ENCODE results near the gene EML6. TPM values are rescaled to one million over a fixed set of nuclear protein-coding genes. Genes with fewer than 3 reads are reported as not detected.

Gene EML6
- polyA plus RNA-seq, 2 of the 4 experiments (the other 2 are of a cell fraction), result 1.4 to 1.5 TPM

GRCh38 chr2:54947646-54948045 is 224.2 kb downstream of the EML6 start:
- FAIRE-seq (no peak), ATAC-seq (no peak), DNase-seq (ENCODE audit: low read depth in 1 of 2, low spot score in 1 of 2) (no peak)
- no peak overlapping the region for H3K4me3 ChIP-seq
- no peaks in the 10 kb centered on the region for H3K9me3 ChIP-seq
- CTCF ChIA-PET, result interaction anchor here (1.1 kb wide), 1 partner anchor 221 kb away, joined by 5 read pairs; no protein-coding TSS in a partner anchor
- POLR2A ChIA-PET, result no interaction called here
- TF ChIP-seq E2F6 (IDR thresholded peaks at IDR 0.05; ENCODE audit: borderline replicate concordance, low read depth) (no peak), USF2 (IDR thresholded peaks at IDR 0.05) (no peak), CBX2 (IDR thresholded peaks at IDR 0.05; ENCODE audit: borderline replicate concordance, low read depth) (no peak), FOXS1 (CRISPR knock-in tag; IDR thresholded peaks at IDR 0.05) (no peak), CHD2 (IDR thresholded peaks at IDR 0.05; ENCODE audit: low read length, partially characterized antibody) (no peak), ZSCAN20 (CRISPR knock-in tag; IDR thresholded peaks at IDR 0.05) (no peak), CEBPB (IDR thresholded peaks at IDR 0.05) (no peak), RARB (CRISPR knock-in tag; IDR thresholded peaks at IDR 0.05) (no peak), HDAC2 (IDR thresholded peaks at IDR 0.05) (no peak), EHF (CRISPR knock-in tag; IDR thresholded peaks at IDR 0.05) (no peak), PBX3 (IDR thresholded peaks at IDR 0.05) (no peak), ZNF302 (CRISPR knock-in tag; IDR thresholded peaks at IDR 0.05) (no peak), CHD4 (IDR thresholded peaks at IDR 0.05; ENCODE audit: borderline replicate concordance) (no peak), RAD21 (conservative IDR thresholded peaks at IDR 0.05 in 1 of 2, IDR thresholded peaks at IDR 0.05 in 1 of 2) (no peak), GATA3 (IDR thresholded peaks at IDR 0.05; ENCODE audit: borderline replicate concordance) (no peak), MAZ (IDR thresholded peaks at IDR 0.05; ENCODE audit: borderline replicate concordance, low read depth, low read length) (no peak)
- TF ChIP-seq, protein P1, sequence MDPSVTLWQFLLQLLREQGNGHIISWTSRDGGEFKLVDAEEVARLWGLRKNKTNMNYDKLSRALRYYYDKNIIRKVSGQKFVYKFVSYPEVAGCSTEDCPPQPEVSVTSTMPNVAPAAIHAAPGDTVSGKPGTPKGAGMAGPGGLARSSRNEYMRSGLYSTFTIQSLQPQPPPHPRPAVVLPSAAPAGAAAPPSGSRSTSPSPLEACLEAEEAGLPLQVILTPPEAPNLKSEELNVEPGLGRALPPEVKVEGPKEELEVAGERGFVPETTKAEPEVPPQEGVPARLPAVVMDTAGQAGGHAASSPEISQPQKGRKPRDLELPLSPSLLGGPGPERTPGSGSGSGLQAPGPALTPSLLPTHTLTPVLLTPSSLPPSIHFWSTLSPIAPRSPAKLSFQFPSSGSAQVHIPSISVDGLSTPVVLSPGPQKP (IDR thresholded peaks at IDR 0.05; ENCODE audit: low read depth, low read length), result no peak
- TF ChIP-seq, protein P2, sequence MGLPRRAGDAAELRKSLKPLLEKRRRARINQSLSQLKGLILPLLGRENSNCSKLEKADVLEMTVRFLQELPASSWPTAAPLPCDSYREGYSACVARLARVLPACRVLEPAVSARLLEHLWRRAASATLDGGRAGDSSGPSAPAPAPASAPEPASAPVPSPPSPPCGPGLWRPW (IDR thresholded peaks at IDR 0.05), result no peak
- TF ChIP-seq, protein P3, sequence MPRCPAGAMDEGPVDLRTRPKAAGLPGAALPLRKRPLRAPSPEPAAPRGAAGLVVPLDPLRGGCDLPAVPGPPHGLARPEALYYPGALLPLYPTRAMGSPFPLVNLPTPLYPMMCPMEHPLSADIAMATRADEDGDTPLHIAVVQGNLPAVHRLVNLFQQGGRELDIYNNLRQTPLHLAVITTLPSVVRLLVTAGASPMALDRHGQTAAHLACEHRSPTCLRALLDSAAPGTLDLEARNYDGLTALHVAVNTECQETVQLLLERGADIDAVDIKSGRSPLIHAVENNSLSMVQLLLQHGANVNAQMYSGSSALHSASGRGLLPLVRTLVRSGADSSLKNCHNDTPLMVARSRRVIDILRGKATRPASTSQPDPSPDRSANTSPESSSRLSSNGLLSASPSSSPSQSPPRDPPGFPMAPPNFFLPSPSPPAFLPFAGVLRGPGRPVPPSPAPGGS (IDR thresholded peaks at IDR 0.05), result no peak
- no peak overlapping the region for H3K4me2 ChIP-seq
- 92% methylated on average over 9 of the region's 9 CpGs for WGBS (ENCODE audit: missing lambda C conversion rate)
- H3K4me1 ChIP-seq, result peaks cover 4% of the 10 kb centered on the region
- H3K27ac ChIP-seq, result no peak overlapping the region

DNA sequence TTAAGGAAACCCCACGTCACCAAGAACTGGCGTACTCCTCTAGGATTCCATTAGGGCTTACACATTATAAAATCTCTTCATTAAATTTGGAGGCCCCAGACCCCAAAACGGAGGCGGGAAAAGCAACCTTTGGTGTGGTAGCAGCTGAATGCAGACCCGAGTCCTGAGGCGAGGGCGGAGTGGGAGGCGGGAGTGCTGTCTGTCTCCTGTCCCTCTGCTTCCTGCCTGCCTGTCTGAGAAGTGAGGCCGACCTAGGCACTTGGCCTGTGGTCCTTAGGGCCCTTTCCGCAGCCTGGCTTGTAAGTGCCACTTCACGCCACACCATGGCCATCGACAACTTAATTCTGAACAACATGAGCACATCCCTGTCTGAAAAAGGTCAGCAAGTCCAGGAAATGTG is 224.7 kb downstream of the EML6 start:
- Histone ChIP-seq H3K9me3 (no peaks in the 10 kb centered on the region), H3K4me2 (no peak overlapping the region), H3K4me1 (peaks cover 8% of the 10 kb centered on the region), H3K27ac (no peak overlapping the region), H3K4me3 (no peak overlapping the region)
- no peak for DNase-seq (ENCODE audit: low read depth in 1 of 2, low spot score in 1 of 2)
- ChIA-PET CTCF (interaction anchor here (1.1 kb wide), 1 partner anchor 221 kb away, joined by 5 read pairs; no protein-coding TSS in a partner anchor), POLR2A (no interaction called here)
- WGBS (ENCODE audit: missing lambda C conversion rate), result 81% methylated on average over 12 of the region's 12 CpGs
- no peak for ATAC-seq
- no peak for FAIRE-seq
- no peak for TF ChIP-seq FOSB (CRISPR knock-in tag; IDR thresholded peaks at IDR 0.05)
- TF ChIP-seq HOXB13 (CRISPR knock-in tag; IDR thresholded peaks at IDR 0.05; ENCODE audit: low read depth), result no peak
- TF ChIP-seq FOSL2 (IDR thresholded peaks at IDR 0.05), result no peak
- TF ChIP-seq FOSL2 (CRISPR knock-in tag; IDR thresholded peaks at IDR 0.05), result no peak
- no peak for TF ChIP-seq CBX8 (IDR thresholded peaks at IDR 0.05)
- no peak for TF ChIP-seq CHD4 (IDR thresholded peaks at IDR 0.05; ENCODE audit: borderline replicate concordance)
- TF ChIP-seq EP300 (IDR thresholded peaks at IDR 0.05), result no peak
- TF ChIP-seq PBX3 (IDR thresholded peaks at IDR 0.05), result no peak
- TF ChIP-seq, protein P4, sequence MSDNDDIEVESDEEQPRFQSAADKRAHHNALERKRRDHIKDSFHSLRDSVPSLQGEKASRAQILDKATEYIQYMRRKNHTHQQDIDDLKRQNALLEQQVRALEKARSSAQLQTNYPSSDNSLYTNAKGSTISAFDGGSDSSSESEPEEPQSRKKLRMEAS (IDR thresholded peaks at IDR 0.05), result no peak
- no peak for TF ChIP-seq USF2 (IDR thresholded peaks at IDR 0.05)
- TF ChIP-seq ZNF302 (CRISPR knock-in tag; IDR thresholded peaks at IDR 0.05), result no peak
- TF ChIP-seq SMC3 (IDR thresholded peaks at IDR 0.05), result no peak
- no peak for TF ChIP-seq ZC3H11A (IDR thresholded peaks at IDR 0.05)
- no peak for TF ChIP-seq ESRRA (IDR thresholded peaks at IDR 0.05; ENCODE audit: borderline replicate concordance, low read length)
- no peak for TF ChIP-seq ZSCAN20 (CRISPR knock-in tag; IDR thresholded peaks at IDR 0.05)
- no peak for TF ChIP-seq MYC (IDR thresholded peaks at IDR 0.05; ENCODE audit: borderline replicate concordance, low read length)
- no peak for TF ChIP-seq RAD21 (conservative IDR thresholded peaks at IDR 0.05 in 1 of 2, IDR thresholded peaks at IDR 0.05 in 1 of 2)

All from A549 (cell line).